CD14-positive monocyte (primary cell): ENCODE results near the gene CDC25C. TPM values are rescaled to one million over a fixed set of nuclear protein-coding genes. Genes with fewer than 3 reads are reported as not detected.
A peak's percentile ranks its signal among the peaks of the same experiment; 100 is the strongest.

Experiments
- DNase-seq, 3 donors: peaks; one replicate each; pipeline ENCODE4 v3.0.0-alpha.2; 2011 to 2022
- H2AFZ ChIP-seq: 2 replicates; pipeline ENCODE4 v1.6.0; 2012; ENCODE audit warnings: mild to moderate bottlenecking, low read depth, low read length, inconsistent platforms; ENCODE audit not compliant: insufficient read depth, poor library complexity, severe bottlenecking
- H3K27ac ChIP-seq, 2 donors: 1 replicate in 1 of 2; 2 replicates in 1 of 2; pipeline ENCODE4 v1.5.1; 2012 to 2013; ENCODE audit warnings: low read length in 2 of 2, control low read depth in 1 of 2, inconsistent platforms in 1 of 2, low read depth in 1 of 2, mild to moderate bottlenecking in 1 of 2
- H3K27me3 ChIP-seq, 2 donors: one replicate each; pipeline versions ENCODE4 v1.6.0 to v1.6.1; 2011 to 2013; ENCODE audit warnings: low read length in 2 of 2; ENCODE audit not compliant: control insufficient read depth in 2 of 2, insufficient read depth in 2 of 2
- H3K36me3 ChIP-seq, 2 donors: replicated peaks in 1 of 2; 1 replicate in 1 of 2; 2 replicates in 1 of 2; pipeline versions ENCODE4 v1.5.1 to v1.6.1; 2012 to 2013; ENCODE audit warnings: low read length in 2 of 2, control low read depth in 1 of 2, inconsistent platforms in 1 of 2, mild to moderate bottlenecking in 1 of 2; ENCODE audit not compliant: insufficient read depth in 2 of 2, control insufficient read depth in 1 of 2
- H3K4me1 ChIP-seq, 2 donors: 1 replicate in 1 of 2; 2 replicates in 1 of 2; pipeline versions ENCODE4 v1.5.1 to v1.6.1; 2012 to 2013; ENCODE audit warnings: low read length in 2 of 2, control low read depth in 1 of 2, inconsistent platforms in 1 of 2, mild to moderate bottlenecking in 1 of 2, moderate library complexity in 1 of 2; ENCODE audit not compliant: insufficient read depth in 2 of 2, control insufficient read depth in 1 of 2
- H3K4me2 ChIP-seq: replicated peaks from 2 replicates; pipeline ENCODE3; 2012; ENCODE audit warnings: low read length, moderate library complexity, mild to moderate bottlenecking; ENCODE audit not compliant: poor library complexity, severe bottlenecking; ENCODE audit errors: extremely low read depth
- H3K4me3 ChIP-seq, 3 experiments: fragments of 200-600 bp in 1 of 3; sonication (generic) in 1 of 3; replicated peaks in 1 of 3; 1 replicate in 2 of 3; 2 replicates in 1 of 3; pipeline ENCODE4 v1.5.1; 2011 to 2013; ENCODE audit warnings: low read length in 3 of 3, mild to moderate bottlenecking in 3 of 3, control low read depth in 2 of 3, low read depth in 2 of 3, inconsistent platforms in 1 of 3, moderate library complexity in 1 of 3
- H3K79me2 ChIP-seq: 2 replicates; pipeline ENCODE4 v1.6.0; 2012; ENCODE audit warnings: mild to moderate bottlenecking, control low read depth, inconsistent platforms, low read length, moderate library complexity; ENCODE audit not compliant: insufficient read depth
- H3K9ac ChIP-seq: 2 replicates; pipeline ENCODE4 v1.6.0; 2017; ENCODE audit warnings: low read length, mild to moderate bottlenecking; ENCODE audit not compliant: insufficient read depth, poor library complexity, severe bottlenecking
- H3K9me3 ChIP-seq, 2 donors: replicated peaks in 1 of 2; 1 replicate in 1 of 2; 2 replicates in 1 of 2; pipeline versions ENCODE4 v1.5.1 to v1.6.1; 2012 to 2013; ENCODE audit warnings: low read length in 2 of 2, control low read depth in 1 of 2; ENCODE audit not compliant: control insufficient read depth in 1 of 2, insufficient read depth in 1 of 2
- H4K20me1 ChIP-seq: 2 replicates; pipeline ENCODE4 v1.6.0; 2012; ENCODE audit warnings: mild to moderate bottlenecking, low read length, control low read depth, moderate library complexity; ENCODE audit not compliant: insufficient read depth
- H3K27ac Mint-ChIP-seq, 7 donors: one replicate each; pipeline ENCODE4 v1.8.0; 2020; ENCODE audit warnings: mild to moderate bottlenecking in 7 of 7, mixed read lengths in 7 of 7, moderate library complexity in 6 of 7, inconsistent platforms in 2 of 7
- H3K27me3 Mint-ChIP-seq, 3 donors: one replicate each; pipeline ENCODE4 v1.8.0; 2021 to 2022; ENCODE audit warnings: low read depth in 3 of 3, mild to moderate bottlenecking in 3 of 3, mixed read lengths in 3 of 3, moderate library complexity in 3 of 3, inconsistent platforms in 1 of 3
- H3K36me3 Mint-ChIP-seq, 2 donors: one replicate each; pipeline ENCODE4 v1.8.0; 2020; ENCODE audit warnings: mixed read lengths in 2 of 2, inconsistent platforms in 1 of 2, mild to moderate bottlenecking in 1 of 2
- H3K4me1 Mint-ChIP-seq: one replicate; pipeline ENCODE4 v1.8.0; 2020; ENCODE audit warnings: mild to moderate bottlenecking, mixed read lengths
- H3K4me3 Mint-ChIP-seq, 2 donors: one replicate each; pipeline ENCODE4 v1.8.0; 2020; ENCODE audit warnings: mild to moderate bottlenecking in 2 of 2, mixed read lengths in 2 of 2, moderate library complexity in 1 of 2
- H3K9me3 Mint-ChIP-seq, 7 donors: one replicate each; pipeline ENCODE4 v1.8.0; 2020 to 2022; ENCODE audit warnings: mixed read lengths in 7 of 7, mild to moderate bottlenecking in 6 of 7, moderate library complexity in 6 of 7, inconsistent platforms in 2 of 7
- CTCF ChIP-seq: fragments of 200-600 bp; IDR thresholded peaks from one replicate; pipeline ENCODE4 v1.8.0; 2022; ENCODE audit warnings: antibody characterized with exemption, mild to moderate bottlenecking
- WGBS: methylation state at CpG from one replicate; pipeline ENCODE4 v1.1.5; 2013; ENCODE audit warnings: missing lambda C conversion rate; ENCODE audit not compliant: insufficient coverage; 5-methylcytosine and 5-hydroxymethylcytosine counted together
- intact Hi-C, 2 donors: fragments of 100-400 bp; cut with micrococcal nuclease; formaldehyde crosslinking; loops; one replicate each; pipeline versions ENCODE4 v1.15.0 to v1.15.1; 2023
- polyA plus RNA-seq, 3 donors: library from polyadenylated mRNA; depleted of rRNA in 1 of 3; unstranded in 2 of 3; stranded (reverse) in 1 of 3; fragments of 300-500 nt in 2 of 3; fragments of >200 nt in 1 of 3; fragmentation: Illumina TruSeq in 2 of 3; gene quantifications; 1 replicate in 2 of 3; 2 replicates in 1 of 3; pipeline ENCODE4 v1.2.3, GENCODE V29; 2012 to 2021

Gene CDC25C
- polyA plus RNA-seq, 3 donors = not detected

DNA sequence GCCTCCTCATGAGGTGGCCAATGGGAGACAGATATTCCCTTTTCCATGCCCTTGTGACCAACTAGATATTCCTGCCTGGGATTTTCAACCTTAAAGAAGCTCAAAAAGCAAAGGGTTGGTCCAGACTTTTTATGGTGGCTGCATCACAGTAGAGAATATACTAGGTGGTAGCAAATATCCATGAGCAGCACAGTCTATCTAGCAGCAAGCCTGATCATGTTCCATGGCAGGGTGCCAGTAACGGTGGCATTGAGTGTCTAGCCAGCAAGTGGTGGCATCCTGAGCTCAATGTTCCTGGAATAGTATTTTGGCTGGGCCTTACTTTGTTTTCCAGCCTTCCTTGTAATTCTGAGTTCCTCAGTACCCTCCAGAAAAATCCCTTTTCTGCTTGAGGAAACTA lies 25.8 kb downstream of the CDC25C start:
- TF ChIP-seq CTCF = no peak
- H3K27ac ChIP-seq = no peak overlapping the region
- H3K4me1 Mint-ChIP-seq = no peaks in the 10 kb centered on the region
- no peak overlapping the region for H3K4me3 ChIP-seq
- no peak overlapping the region for H3K9ac ChIP-seq
- H3K79me2 ChIP-seq = no peaks in the 10 kb centered on the region
- no peaks in the 10 kb centered on the region for H3K9me3 Mint-ChIP-seq
- no peaks in the 10 kb centered on the region for H3K27me3 Mint-ChIP-seq
- H3K36me3 Mint-ChIP-seq = peaks cover 25 to 36% of the 10 kb centered on the region in 2 donors
- no peaks in the 10 kb centered on the region for H3K4me1 ChIP-seq
- H2AFZ ChIP-seq = no peak overlapping the region
- no peaks in the 10 kb centered on the region for H3K9me3 ChIP-seq
- intact Hi-C loops = no loop called here
- H4K20me1 ChIP-seq = no peaks in the 10 kb centered on the region
- DNase-seq = no peak
- peaks cover 2 to 23% of the 10 kb centered on the region in 2 donors for H3K36me3 ChIP-seq
- 0% methylated on average over 1 of the region's 1 CpG for WGBS
- H3K27ac Mint-ChIP-seq = no peak overlapping the region
- H3K4me3 Mint-ChIP-seq = no peak overlapping the region
- H3K27me3 ChIP-seq = no peaks in the 10 kb centered on the region
- no peak overlapping the region for H3K4me2 ChIP-seq

DNA sequence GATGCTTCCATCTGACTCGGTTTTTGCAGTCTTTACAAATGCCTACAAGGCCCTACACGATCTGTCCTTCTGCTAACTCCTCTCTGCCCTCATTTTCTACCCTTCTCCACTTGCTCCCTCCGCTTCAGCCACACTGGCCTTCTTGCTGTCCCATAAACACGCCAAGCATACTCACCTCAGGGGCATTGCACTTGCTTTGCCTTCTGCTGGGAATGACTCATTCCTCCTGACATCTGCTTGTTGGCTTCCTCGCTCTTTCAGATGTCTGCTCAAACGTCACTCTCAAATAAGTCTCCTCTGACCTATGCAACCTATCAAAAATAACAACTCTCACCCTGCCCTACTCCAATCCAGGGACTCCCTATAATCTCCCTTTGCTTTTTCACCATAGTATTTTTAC lies 28.2 kb downstream of the CDC25C start:
- Histone ChIP-seq H3K4me3 (no peak overlapping the region), H3K79me2 (no peaks in the 10 kb centered on the region), H3K9me3 (no peaks in the 10 kb centered on the region), H3K9ac (no peak overlapping the region), H3K27me3 (no peaks in the 10 kb centered on the region), H3K4me1 (no peaks in the 10 kb centered on the region), H4K20me1 (no peaks in the 10 kb centered on the region), H3K27ac (no peak overlapping the region), H3K4me2 (no peak overlapping the region), H2AFZ (no peak overlapping the region), H3K36me3 (peaks cover 2 to 16% of the 10 kb centered on the region in 2 donors)
- no peaks in the 10 kb centered on the region for H3K27me3 Mint-ChIP-seq
- H3K9me3 Mint-ChIP-seq = no peaks in the 10 kb centered on the region
- no peaks in the 10 kb centered on the region for H3K4me1 Mint-ChIP-seq
- intact Hi-C loops = no loop called here
- peaks cover 24 to 46% of the 10 kb centered on the region in 2 donors for H3K36me3 Mint-ChIP-seq
- no peak overlapping the region for H3K4me3 Mint-ChIP-seq
- TF ChIP-seq CTCF = no peak
- WGBS = 88% methylated on average over 6 of the region's 6 CpGs
- no peak for DNase-seq
- H3K27ac Mint-ChIP-seq = peak overlapping the region in 1 of 7 donors; percentile 72
